Measurements from ENCODE around the gene EFCAB11. TPM values are rescaled to one million over a fixed set of nuclear protein-coding genes. Genes with fewer than 3 reads are reported as not detected.

EFCAB11 gene
- total RNA-seq, 4 donors from 2014 or later, result 2.9 to 5.0 (median 4.1) TPM

DNA sequence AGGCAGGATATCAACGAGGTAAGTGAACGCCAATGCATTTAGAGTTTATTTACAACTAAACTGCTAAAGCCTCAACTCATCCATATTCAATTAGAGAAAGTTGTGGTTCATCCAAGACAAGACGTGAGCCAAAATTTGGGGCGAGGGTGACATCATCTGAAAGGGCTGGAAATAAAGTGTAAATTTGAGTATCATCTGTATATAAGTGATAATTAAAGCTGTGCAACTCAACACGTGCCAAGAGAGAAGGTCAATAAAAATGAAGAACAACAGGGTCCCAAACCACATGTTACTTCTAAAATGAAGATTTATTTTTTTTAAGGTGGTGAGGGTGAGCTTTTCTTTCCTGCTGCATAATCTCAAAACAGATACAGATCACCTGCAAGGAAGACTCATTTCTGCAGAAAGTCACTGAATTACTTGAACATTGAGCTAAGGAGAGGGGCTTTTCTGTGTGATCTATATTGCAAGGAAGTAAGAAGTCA lies 203.6 kb downstream of the EFCAB11 start:
- TF ChIP-seq, protein P1, sequence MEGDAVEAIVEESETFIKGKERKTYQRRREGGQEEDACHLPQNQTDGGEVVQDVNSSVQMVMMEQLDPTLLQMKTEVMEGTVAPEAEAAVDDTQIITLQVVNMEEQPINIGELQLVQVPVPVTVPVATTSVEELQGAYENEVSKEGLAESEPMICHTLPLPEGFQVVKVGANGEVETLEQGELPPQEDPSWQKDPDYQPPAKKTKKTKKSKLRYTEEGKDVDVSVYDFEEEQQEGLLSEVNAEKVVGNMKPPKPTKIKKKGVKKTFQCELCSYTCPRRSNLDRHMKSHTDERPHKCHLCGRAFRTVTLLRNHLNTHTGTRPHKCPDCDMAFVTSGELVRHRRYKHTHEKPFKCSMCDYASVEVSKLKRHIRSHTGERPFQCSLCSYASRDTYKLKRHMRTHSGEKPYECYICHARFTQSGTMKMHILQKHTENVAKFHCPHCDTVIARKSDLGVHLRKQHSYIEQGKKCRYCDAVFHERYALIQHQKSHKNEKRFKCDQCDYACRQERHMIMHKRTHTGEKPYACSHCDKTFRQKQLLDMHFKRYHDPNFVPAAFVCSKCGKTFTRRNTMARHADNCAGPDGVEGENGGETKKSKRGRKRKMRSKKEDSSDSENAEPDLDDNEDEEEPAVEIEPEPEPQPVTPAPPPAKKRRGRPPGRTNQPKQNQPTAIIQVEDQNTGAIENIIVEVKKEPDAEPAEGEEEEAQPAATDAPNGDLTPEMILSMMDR (IDR thresholded peaks at IDR 0.05), result no peak
- ATAC-seq (ENCODE audit: low FRiP score) (no peak), DNase-seq (ENCODE audit: low spot score) (no peak)

DNA sequence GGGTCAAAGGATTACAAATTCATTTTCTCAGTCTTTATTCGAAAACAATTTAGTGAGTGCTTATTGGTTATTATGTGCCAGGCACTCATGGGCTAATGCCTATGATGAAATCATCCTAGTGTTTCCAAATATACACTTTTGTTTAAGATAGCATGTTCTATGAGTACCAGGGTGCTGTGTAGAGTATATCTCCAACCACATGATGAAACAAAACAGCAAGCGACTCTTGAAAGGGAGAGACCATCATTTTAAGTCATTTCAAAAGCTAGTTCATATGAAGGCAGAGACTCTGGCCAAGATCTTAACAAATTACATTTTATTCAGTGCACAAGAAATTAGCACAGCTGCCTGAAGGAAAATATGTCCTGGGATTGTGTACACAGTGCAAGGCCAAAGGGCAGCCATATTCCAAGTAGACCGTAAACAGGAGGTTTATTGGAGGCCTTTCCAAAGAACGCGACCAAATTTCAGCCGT lies 204.2 kb downstream of the EFCAB11 start:
- DNase-seq (ENCODE audit: low spot score), result no peak
- TF ChIP-seq, protein P1 (IDR thresholded peaks at IDR 0.05), result no peak
- no peak for ATAC-seq (ENCODE audit: low FRiP score)

GRCh38 chr14:89748004-89748403 lies 206.5 kb downstream of the EFCAB11 start:
- ATAC-seq (ENCODE audit: low FRiP score), result no peak

GRCh38 chr14:89747126-89747525 lies 207.4 kb downstream of the EFCAB11 start:
- ATAC-seq (ENCODE audit: low FRiP score), result no peak
- no peak for DNase-seq (ENCODE audit: low spot score)
- TF ChIP-seq, protein P1 (IDR thresholded peaks at IDR 0.05), result no peak

More at GRCh38 chr14:89748004-89748403, 206.5 kb downstream of the EFCAB11 start:
- TF ChIP-seq, protein P1 (IDR thresholded peaks at IDR 0.05), result no peak
- DNase-seq (ENCODE audit: low spot score), result no peak

GRCh38 chr14:89746654-89747053 lies 207.9 kb downstream of the EFCAB11 start:
- DNase-seq (ENCODE audit: low spot score), result no peak
- ATAC-seq (ENCODE audit: low FRiP score), result no peak
- TF ChIP-seq, protein P1 (IDR thresholded peaks at IDR 0.05), result no peak

DNA sequence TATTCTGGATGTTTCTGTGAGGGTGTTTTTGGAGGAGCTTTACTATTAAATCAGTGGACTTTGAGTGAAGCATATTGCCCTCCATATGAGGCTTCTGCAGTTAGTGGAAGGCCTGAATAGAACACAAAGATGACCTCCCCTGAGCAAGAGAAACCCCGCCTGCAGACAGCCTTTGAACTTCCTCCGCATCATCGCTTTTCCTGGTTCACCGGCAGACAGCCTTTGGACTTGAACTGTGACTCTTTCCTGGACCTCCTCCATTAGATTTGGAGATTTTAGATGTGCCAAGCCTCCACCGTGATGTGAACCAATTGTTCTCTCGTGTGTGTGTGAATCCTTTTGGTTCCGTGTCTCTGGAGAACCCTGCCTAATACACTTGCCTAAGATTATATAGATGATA lies 208.4 kb downstream of the EFCAB11 start:
- TF ChIP-seq, protein P1 (IDR thresholded peaks at IDR 0.05), result no peak
- DNase-seq (ENCODE audit: low spot score), result no peak
- no peak for ATAC-seq (ENCODE audit: low FRiP score)

Other genes with a start within 250 kb of the EFCAB11 start
- 10 to 100 TPM; 10.2 to 14.2 (median 12.9) TPM for gene TDP1, start 1.2 kb upstream of the EFCAB11 start, total RNA-seq
- gene KCNK13, start 107.3 kb upstream of the EFCAB11 start, total RNA-seq, result 1 to 10 TPM in 2 of 4 donors, under 1 TPM in 1, not detected in 1; 0.28 to 5.9 (median 2.0) TPM